HG03342 (cell line): Measurements from ENCODE around the gene SNX19.
"Not testable (repeated sequence)": the region's sequence is repeated elsewhere in the genome, so short reads cannot be mapped to it uniquely, and the experiment has no call there.

ENCODE experiments used
- ATAC-seq: cut with Tn5 transposase; IDR thresholded peaks from one replicate; pipeline ENCODE4 v1.9.1; 2021; ENCODE audit warnings: mild to moderate bottlenecking, moderate library complexity; ENCODE audit not compliant: unreplicated experiment

Gene SNX19

DNA sequence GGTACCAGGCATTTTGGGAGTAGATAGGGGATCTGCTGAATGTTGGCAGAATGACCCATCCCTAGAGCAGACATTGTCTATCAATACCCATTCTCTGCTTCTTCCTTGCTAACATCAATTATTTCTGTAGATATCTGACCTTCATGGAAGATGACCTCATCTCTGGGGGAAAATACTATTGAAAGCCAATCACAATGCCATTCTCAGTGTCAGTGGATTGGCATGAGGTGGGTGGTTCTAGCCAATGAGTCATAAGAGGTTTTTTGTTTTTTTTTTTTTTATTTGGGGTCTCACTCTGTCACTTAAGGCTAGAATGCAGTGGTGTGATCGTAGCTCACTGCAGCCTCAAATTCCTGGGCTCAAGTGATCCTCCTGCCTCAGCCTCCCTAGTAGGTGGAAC lies 42.5 kb downstream of the SNX19 start:
- no peak for ATAC-seq

GRCh38 chr11:130872981-130873380 lies 43.3 kb downstream of the SNX19 start:
- no peak for ATAC-seq

DNA sequence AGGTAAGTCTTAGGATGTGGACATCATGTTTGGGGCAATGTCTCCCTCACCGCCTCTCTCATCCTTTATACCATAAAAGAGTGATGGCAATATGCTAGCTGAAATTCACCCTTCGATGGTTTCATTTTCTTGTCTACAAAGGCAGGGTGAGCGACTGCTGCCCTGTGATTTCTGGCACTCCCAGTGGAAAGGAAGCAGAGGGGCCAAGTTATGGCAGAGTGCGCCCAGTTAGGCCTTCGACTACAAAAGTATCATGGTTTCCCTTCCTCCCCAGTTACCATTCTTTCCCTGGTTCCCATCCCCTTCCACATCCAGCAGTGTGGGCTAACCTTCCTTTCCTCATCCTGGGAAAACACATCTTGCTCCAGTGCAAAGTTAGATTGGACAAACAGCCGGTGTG lies 43.8 kb downstream of the SNX19 start:
- ATAC-seq = no peak

DNA sequence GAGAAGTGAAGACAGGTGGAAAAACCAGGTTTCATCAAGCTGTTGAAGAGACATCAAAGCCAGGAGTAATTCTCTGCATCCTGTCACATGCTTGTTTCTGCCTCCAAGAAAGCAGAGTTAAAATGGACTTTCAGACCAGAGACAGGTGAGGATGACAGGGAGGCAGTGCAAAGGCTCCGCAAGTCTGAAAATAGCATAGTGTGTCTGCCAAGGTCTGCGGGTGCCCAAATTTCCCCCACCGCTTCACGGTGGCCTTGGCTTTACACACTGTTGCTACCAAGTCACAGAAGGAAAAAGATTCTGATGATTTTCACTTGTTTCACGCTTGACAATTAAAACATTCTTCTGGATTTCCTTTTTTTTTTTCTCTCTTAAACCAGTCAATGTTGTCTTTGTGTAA lies 44.2 kb downstream of the SNX19 start:
- no peak for ATAC-seq

DNA sequence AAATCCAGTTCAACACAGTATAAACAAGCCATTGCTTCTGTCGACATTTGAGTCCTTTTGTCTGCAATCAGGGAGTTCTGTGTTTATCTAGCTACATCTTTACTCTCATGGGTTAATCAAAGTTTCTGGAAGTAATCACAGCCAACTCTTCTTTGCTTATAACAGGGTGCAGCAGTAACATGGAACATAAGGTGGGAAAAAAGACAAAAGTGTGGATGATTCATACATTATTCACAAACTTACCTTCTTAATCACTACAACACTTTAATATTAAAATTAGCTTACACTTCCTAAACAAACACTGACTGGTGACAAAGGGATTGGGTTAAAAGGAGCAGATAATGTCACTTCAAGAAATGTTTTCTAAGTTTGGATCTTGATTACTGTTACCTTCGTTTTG lies 44.7 kb downstream of the SNX19 start:
- ATAC-seq = no peak

GRCh38 chr11:130868721-130869390 lies 47.4 kb downstream of the SNX19 start:
- ATAC-seq = no peak

GRCh38 chr11:130868086-130868710 lies 48.1 kb downstream of the SNX19 start:
- ATAC-seq = no peak

- no peak for ATAC-seq
Measured at GRCh38 chr11:130866831-130867230, 49.4 kb downstream of the SNX19 start.

GRCh38 chr11:130865774-130866114 lies 50.5 kb downstream of the SNX19 start:
- no peak for ATAC-seq

DNA sequence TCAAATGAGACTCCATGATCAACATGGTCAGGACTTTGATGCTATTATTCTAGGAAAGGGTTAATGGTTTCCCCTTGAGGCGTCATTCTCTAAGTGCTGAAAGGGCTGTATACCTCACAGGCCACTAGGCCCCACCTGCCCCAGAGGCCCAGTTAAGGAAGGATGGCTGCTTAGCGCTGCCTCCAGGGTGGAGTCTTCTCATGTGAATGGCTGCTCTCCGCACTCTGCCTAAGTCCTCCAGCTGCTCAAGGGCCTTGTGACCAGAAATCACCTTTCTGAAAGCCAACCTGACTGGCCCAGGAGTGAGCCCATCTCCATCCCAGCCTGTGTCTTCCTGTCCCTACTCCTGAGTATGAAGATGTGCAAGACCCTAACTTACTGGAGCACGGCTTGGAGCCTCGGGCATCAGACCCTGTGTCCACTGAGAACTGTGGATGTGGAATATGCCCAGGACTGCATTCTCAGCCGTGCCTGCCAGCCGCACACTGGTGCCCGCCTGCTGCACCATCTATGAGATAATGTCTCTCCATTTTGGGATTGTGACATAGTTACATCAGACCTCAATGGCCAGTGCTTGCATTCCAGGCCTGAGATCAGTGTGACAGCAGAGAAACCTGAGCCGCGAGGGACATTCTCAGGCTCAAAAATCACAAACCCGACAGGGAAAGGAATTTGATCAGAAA lies 51.0 kb downstream of the SNX19 start:
- ATAC-seq = no peak

- peak; percentile 75 for ATAC-seq
Measured at GRCh38 chr11:130861902-130862860, 54.1 kb downstream of the SNX19 start.

DNA sequence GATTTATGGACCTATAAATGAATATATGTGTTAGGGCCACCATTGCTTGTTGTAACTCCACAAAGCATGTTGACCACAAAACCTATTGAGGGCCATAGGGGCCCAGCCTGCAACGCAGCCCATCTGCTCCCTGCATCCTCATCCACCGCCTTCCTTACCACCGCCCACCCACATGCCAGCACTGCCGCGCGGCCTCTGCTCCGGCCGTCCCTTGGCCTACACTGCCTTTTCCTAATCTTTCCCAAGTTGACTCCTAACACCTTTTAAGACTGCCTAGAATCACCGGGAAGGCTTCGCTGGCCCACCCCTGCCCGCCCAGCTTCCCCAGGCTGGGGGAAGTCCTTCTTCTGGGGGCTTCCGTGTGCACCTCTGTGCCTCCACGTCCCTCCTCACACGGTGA lies 55.0 kb downstream of the SNX19 start:
- no peak for ATAC-seq

- no peak for ATAC-seq
Measured at GRCh38 chr11:130859886-130860285, 56.4 kb downstream of the SNX19 start.

DNA sequence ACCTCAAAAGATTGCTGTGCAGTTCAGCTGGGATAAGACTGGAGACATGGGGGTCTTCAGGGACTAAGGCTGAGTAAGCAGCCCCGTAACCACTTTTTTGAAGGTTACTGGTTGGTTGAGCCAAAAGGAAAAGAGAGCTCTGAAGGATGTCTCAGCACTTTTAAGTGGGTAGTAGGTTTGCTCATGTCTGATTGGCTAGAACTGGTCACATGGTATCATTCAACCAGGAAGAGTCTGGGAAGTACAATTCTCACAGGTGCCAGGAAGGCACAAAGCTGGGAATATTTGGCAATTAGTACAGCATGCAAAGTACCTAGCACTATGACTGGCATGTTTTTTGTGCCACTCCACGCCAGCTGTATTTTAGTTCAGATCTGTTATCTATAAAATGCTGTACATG lies 58.1 kb downstream of the SNX19 start:
- no peak for ATAC-seq

DNA sequence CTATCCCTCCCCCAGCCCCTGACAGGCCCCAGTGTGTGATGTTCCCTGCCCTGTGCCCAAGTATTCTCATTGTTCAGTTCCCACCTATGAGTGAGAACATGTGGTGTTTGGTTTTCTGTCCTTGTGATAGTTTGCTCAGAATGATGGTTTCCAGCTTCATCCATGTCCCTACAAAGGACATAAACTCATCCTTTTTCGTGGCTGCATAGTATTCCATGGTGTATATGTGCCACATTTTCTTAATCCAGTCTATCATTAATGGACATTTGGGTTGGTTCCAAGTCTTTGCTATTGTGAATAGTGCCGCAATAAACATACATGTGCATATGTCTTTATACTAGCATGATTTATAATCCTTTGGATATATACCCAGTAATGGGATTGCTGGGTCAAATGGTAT lies 60.6 kb downstream of the SNX19 start:
- not testable (repeated sequence) for ATAC-seq

- peak; percentile 89 for ATAC-seq
Measured at GRCh38 chr11:130854483-130854882, 61.8 kb downstream of the SNX19 start.

DNA sequence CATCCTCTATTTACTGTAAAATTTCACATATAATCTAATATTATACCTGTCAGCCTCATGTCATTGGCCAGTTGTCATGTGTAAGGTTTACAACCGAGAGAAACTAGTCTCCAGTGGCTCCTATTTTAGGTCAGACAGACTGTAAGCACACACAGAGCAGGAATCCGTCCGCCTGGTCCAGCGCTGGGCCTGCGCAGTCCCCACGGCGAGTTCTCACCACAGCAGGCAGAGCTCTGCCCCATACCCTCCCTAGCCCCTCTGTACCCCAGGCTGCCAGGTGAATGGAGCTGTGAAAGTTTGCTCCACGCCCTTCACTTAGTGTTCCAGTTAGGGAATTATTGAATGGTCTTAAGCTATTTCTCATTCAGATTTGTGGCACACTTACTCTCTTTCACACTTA lies 63.7 kb downstream of the SNX19 start:
- no peak for ATAC-seq

- no peak for ATAC-seq
Measured at GRCh38 chr11:130850185-130850944, 65.9 kb downstream of the SNX19 start.

DNA sequence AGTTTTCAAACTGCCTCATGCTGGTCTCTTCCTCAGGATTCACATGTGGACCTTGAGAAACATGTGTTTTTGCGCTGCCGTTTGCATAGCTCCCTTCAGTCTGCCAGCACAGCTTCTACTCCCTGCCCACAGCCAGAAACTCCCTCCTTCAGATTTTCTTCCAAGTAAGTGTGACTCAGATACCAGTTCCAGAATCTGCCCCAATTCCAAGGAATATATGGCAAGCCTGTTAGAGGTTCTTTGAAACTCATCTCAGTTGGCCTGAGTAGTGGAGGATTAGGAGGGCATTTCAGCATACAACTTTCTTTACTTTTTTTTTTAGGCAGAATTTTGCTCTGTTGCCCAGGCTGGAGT lies 67.1 kb downstream of the SNX19 start:
- no peak for ATAC-seq

GRCh38 chr11:130848361-130849214 lies 67.7 kb downstream of the SNX19 start:
- ATAC-seq = no peak
